Gastroesophageal sphincter (tissue), 3 donors: ENCODE measurements around the gene LDLRAD3.

ENCODE experiments used
- CTCF ChIP-seq, 4 experiments: fragments of 200-600 bp in 2 of 4; fragments of 450-650 bp in 2 of 4; sonication (generic) in 1 of 4; IDR thresholded peaks; one replicate each; pipeline ENCODE4 v1.5.1; 2017 to 2019; ENCODE audit warnings: antibody characterized with exemption in 4 of 4, mild to moderate bottlenecking in 2 of 4, moderate library complexity in 2 of 4
- EP300 ChIP-seq: sonication (generic); formaldehyde crosslinking; IDR thresholded peaks from one replicate; pipeline ENCODE4 v1.6.1; 2017; ENCODE audit warnings: antibody characterized with exemption, mild to moderate bottlenecking
- POLR2A ChIP-seq, 2 donors: fragments of 450-650 bp; IDR thresholded peaks; one replicate each; pipeline ENCODE4 v1.6.1; 2017; ENCODE audit warnings: antibody characterized with exemption in 2 of 2, mild to moderate bottlenecking in 2 of 2, moderate library complexity in 1 of 2
- POLR2AphosphoS5 ChIP-seq: sonication (generic); formaldehyde crosslinking; IDR thresholded peaks from one replicate; pipeline ENCODE4 v1.6.1; 2017; ENCODE audit warnings: antibody characterized with exemption

GRCh38 chr11:35917676-35918075 lies 26.2 kb upstream of the LDLRAD3 start:
- TF ChIP-seq POLR2A (IDR thresholded peaks at IDR 0.05) (no peak), CTCF (IDR thresholded peaks at IDR 0.05) (no peak), POLR2AphosphoS5 (no peak), EP300 (no peak)
